ENCODE measurements around the gene SSX2IP. TPM values are rescaled to one million over a fixed set of nuclear protein-coding genes. Genes with fewer than 3 reads are reported as not detected.
A peak's percentile ranks its signal among the peaks of the same experiment; 100 is the strongest.

SSX2IP gene
- total and polyA plus RNA-seq, 9 of the 15 experiments (the other 6 are each of a cell fraction or from before 2014, with no cell fraction given), result 20.6 to 96.7 (median 61.7) TPM

DNA sequence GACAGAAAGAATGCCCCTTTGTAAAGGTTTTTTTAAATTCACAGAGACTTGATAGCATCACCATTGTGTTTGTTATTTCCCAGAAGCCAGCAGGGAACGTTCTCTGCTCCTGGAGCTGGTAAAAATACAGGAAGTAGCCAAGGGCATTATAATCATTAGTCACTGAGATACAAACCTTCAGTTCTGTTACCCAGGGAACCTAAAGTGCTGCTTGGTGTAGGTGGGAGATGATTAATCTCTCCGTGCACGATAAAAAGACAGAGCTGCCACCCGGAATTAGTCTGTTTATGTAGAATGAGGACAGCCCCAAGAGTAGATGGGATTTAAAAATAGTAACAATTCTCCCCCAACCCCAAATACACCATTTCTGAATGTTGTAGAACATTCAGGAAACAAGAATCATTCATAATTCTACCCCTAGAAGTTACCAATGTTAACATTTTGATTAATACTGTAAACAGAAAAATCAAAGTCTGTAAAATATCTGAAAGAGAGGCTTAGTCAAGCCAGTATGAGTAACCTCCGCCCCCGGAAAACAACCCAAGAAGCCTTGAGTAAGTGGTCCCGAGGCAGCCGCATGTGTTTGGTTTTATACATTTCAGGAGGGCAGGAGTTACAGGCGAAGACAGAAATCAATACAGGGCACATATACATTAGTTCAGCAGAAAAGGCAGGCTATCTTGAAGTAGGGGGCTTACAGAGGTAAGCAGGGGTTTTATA, 70.7 kb downstream of the SSX2IP start (continued):
- peak; percentile 72 for TF ChIP-seq ELF1 (tag; IDR thresholded peaks at IDR 0.05)
- no peak for TF ChIP-seq NR2F6 (CRISPR knock-in tag; IDR thresholded peaks at IDR 0.05)
- TF ChIP-seq MEIS2 (IDR thresholded peaks at IDR 0.05; ENCODE audit: partially characterized antibody), result peak; percentile 72
- TF ChIP-seq, protein P1, sequence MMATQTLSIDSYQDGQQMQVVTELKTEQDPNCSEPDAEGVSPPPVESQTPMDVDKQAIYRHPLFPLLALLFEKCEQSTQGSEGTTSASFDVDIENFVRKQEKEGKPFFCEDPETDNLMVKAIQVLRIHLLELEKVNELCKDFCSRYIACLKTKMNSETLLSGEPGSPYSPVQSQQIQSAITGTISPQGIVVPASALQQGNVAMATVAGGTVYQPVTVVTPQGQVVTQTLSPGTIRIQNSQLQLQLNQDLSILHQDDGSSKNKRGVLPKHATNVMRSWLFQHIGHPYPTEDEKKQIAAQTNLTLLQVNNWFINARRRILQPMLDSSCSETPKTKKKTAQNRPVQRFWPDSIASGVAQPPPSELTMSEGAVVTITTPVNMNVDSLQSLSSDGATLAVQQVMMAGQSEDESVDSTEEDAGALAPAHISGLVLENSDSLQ (IDR thresholded peaks at IDR 0.05), result peak; percentile 85
- no peak for TF ChIP-seq TRIM24 (IDR thresholded peaks at IDR 0.05)
- TF ChIP-seq ZNF780A (CRISPR knock-in tag; IDR thresholded peaks at IDR 0.05), result no peak
- TF ChIP-seq, protein P2, sequence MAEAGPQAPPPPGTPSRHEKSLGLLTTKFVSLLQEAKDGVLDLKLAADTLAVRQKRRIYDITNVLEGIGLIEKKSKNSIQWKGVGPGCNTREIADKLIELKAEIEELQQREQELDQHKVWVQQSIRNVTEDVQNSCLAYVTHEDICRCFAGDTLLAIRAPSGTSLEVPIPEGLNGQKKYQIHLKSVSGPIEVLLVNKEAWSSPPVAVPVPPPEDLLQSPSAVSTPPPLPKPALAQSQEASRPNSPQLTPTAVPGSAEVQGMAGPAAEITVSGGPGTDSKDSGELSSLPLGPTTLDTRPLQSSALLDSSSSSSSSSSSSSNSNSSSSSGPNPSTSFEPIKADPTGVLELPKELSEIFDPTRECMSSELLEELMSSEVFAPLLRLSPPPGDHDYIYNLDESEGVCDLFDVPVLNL (CRISPR knock-in tag; IDR thresholded peaks at IDR 0.05; ENCODE audit: low read depth), result no peak
- no peak for TF ChIP-seq ZBTB7A (IDR thresholded peaks at IDR 0.05; ENCODE audit: borderline replicate concordance, control insufficient read depth, low read depth, low read length)
- TF ChIP-seq TEAD2 (tag; IDR thresholded peaks at IDR 0.05), result no peak
- TF ChIP-seq JUND (IDR thresholded peaks at IDR 0.05; ENCODE audit: borderline replicate concordance, low read depth, low read length), result 0 out of 2 replicates have a peak, but pooled peaks have one; percentile 1
- peak; percentile 21; the same call in 1 of the 3 replicates for TF ChIP-seq JUND (tag; IDR thresholded peaks at IDR 0.05; ENCODE audit: borderline replicate concordance, low read depth, low read length)
- TF ChIP-seq RHOXF2B (CRISPR knock-in tag; conservative IDR thresholded peaks at IDR 0.05), result no peak
- TF ChIP-seq MCM3 (IDR thresholded peaks at IDR 0.05), result no peak
- TF ChIP-seq ZNF551 (CRISPR knock-in tag; IDR thresholded peaks at IDR 0.05), result no peak
- TF ChIP-seq, protein P3, sequence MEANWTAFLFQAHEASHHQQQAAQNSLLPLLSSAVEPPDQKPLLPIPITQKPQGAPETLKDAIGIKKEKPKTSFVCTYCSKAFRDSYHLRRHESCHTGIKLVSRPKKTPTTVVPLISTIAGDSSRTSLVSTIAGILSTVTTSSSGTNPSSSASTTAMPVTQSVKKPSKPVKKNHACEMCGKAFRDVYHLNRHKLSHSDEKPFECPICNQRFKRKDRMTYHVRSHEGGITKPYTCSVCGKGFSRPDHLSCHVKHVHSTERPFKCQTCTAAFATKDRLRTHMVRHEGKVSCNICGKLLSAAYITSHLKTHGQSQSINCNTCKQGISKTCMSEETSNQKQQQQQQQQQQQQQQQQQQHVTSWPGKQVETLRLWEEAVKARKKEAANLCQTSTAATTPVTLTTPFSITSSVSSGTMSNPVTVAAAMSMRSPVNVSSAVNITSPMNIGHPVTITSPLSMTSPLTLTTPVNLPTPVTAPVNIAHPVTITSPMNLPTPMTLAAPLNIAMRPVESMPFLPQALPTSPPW (CRISPR knock-in tag; IDR thresholded peaks at IDR 0.05), result no peak
- no peak for TF ChIP-seq ZNF263 (CRISPR knock-in tag; IDR thresholded peaks at IDR 0.05; ENCODE audit: borderline replicate concordance)
- TF ChIP-seq NONO (IDR thresholded peaks at IDR 0.05; ENCODE audit: low read depth in 2 of 2, low read length in 1 of 2), result no peak
- TF ChIP-seq SRF (CRISPR knock-in tag; IDR thresholded peaks at IDR 0.05), result no peak
- no peak for TF ChIP-seq PHF20 (IDR thresholded peaks at IDR 0.05; ENCODE audit: partially characterized antibody)
- no peak for TF ChIP-seq KAT2B (IDR thresholded peaks at IDR 0.05; ENCODE audit: low read depth, low read length)
- no peak for TF ChIP-seq CSDE1 (IDR thresholded peaks at IDR 0.05)
- TF ChIP-seq, protein P4, sequence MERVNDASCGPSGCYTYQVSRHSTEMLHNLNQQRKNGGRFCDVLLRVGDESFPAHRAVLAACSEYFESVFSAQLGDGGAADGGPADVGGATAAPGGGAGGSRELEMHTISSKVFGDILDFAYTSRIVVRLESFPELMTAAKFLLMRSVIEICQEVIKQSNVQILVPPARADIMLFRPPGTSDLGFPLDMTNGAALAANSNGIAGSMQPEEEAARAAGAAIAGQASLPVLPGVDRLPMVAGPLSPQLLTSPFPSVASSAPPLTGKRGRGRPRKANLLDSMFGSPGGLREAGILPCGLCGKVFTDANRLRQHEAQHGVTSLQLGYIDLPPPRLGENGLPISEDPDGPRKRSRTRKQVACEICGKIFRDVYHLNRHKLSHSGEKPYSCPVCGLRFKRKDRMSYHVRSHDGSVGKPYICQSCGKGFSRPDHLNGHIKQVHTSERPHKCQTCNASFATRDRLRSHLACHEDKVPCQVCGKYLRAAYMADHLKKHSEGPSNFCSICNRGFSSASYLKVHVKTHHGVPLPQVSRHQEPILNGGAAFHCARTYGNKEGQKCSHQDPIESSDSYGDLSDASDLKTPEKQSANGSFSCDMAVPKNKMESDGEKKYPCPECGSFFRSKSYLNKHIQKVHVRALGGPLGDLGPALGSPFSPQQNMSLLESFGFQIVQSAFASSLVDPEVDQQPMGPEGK (CRISPR knock-in tag; IDR thresholded peaks at IDR 0.05; ENCODE audit: borderline replicate concordance), result no peak
- TF ChIP-seq EP400 (IDR thresholded peaks at IDR 0.05), result no peak
- no peak for TF ChIP-seq SETDB1 (IDR thresholded peaks at IDR 0.05; ENCODE audit: low read length)
- no peak for TF ChIP-seq EP300 (IDR thresholded peaks at IDR 0.05; ENCODE audit: low read length)
- TF ChIP-seq ZSCAN29 (IDR thresholded peaks at IDR 0.05), result no peak

Measured in K562 (cell line).